Lower lobe of right lung (tissue), 2 donors: ENCODE data around the gene PLOD1. TPM values are rescaled to one million over a fixed set of nuclear protein-coding genes. Genes with fewer than 3 reads are reported as not detected.

Experiments used
- ATAC-seq, 2 donors: fragments of 200-7000 bp; cut with Tn5 transposase; one replicate each; pipeline ENCODE4 v1.9.1; 2020 to 2022; ENCODE audit warnings: mild to moderate bottlenecking in 2 of 2, moderate library complexity in 2 of 2
- DNase-seq: peaks from one replicate; pipeline ENCODE4 v3.0.0-alpha.2; 2020
- H3K27ac ChIP-seq: fragments of 200-600 bp; one replicate; pipeline ENCODE4 v1.8.0; 2022
- H3K27me3 ChIP-seq: fragments of 200-600 bp; one replicate; pipeline ENCODE4 v1.8.0; 2022; ENCODE audit warnings: low read depth
- H3K36me3 ChIP-seq: fragments of 200-600 bp; one replicate; pipeline ENCODE4 v1.8.0; 2022; ENCODE audit warnings: mild to moderate bottlenecking
- H3K4me1 ChIP-seq: fragments of 200-600 bp; one replicate; pipeline ENCODE4 v1.8.0; 2022
- H3K4me3 ChIP-seq: fragments of 200-600 bp; one replicate; pipeline ENCODE4 v1.8.0; 2022; ENCODE audit warnings: mild to moderate bottlenecking
- H3K9me3 ChIP-seq: fragments of 200-600 bp; one replicate; pipeline ENCODE4 v1.8.0; 2022
- intact Hi-C: fragments of 100-400 bp; cut with DNase I; formaldehyde crosslinking; loops from one replicate; pipeline ENCODE4 v1.11.0; 2022
- total RNA-seq: library from RNA; stranded (reverse); fragmentation: NEBNext Ultra II Directional; extraction: Animal tissue kit (Norgen Biotek cat#: 25700); gene quantifications from one replicate; pipeline ENCODE4 v1.2.1, GENCODE V29; 2021
- TF ChIP-seq, protein P1 (sequence below): fragments of 200-600 bp; IDR thresholded peaks from one replicate; pipeline ENCODE4 v1.8.0; 2022; ENCODE audit warnings: antibody characterized with exemption, mild to moderate bottlenecking
- donor health status: DM: no; HTN: yes; CAD: no; lungs with severe emphysema.

The PLOD1 gene
- total RNA-seq, 1 donor from 2014 or later: 84.5 TPM

DNA sequence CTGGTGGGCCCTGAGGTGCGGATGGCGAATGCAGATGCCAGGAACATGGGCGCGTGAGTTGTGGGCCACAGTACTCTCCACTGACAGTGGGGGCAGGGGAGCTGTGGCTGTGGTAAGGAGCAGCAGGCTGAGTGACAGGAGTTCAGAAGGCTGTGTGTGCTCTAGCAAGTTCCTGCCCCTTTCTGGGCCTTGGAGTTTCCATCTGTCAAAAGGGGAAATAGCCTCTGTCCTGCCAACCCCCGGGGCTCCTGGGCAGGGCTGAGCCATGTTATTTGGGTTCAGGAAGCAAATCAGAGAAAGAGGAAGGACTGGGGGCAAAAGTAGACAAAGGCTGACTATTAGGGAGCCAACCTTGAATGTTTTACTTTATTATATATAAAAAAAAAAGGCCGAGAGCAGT is 26.2 kb downstream of the PLOD1 start:
- H3K36me3 ChIP-seq: peaks cover 91% of the 10 kb centered on the region
- H3K27ac ChIP-seq: peak overlapping the region; percentile 73
- H3K4me3 ChIP-seq: no peak overlapping the region
- TF ChIP-seq, protein P1, sequence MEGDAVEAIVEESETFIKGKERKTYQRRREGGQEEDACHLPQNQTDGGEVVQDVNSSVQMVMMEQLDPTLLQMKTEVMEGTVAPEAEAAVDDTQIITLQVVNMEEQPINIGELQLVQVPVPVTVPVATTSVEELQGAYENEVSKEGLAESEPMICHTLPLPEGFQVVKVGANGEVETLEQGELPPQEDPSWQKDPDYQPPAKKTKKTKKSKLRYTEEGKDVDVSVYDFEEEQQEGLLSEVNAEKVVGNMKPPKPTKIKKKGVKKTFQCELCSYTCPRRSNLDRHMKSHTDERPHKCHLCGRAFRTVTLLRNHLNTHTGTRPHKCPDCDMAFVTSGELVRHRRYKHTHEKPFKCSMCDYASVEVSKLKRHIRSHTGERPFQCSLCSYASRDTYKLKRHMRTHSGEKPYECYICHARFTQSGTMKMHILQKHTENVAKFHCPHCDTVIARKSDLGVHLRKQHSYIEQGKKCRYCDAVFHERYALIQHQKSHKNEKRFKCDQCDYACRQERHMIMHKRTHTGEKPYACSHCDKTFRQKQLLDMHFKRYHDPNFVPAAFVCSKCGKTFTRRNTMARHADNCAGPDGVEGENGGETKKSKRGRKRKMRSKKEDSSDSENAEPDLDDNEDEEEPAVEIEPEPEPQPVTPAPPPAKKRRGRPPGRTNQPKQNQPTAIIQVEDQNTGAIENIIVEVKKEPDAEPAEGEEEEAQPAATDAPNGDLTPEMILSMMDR: no peak
- intact Hi-C loops: no loop called here
- peaks cover 14% of the 10 kb centered on the region for H3K4me1 ChIP-seq
- H3K27me3 ChIP-seq: no peaks in the 10 kb centered on the region
- peak; percentile 65 to 80 for ATAC-seq
- H3K9me3 ChIP-seq: no peaks in the 10 kb centered on the region
- peak; percentile 78 for DNase-seq

DNA sequence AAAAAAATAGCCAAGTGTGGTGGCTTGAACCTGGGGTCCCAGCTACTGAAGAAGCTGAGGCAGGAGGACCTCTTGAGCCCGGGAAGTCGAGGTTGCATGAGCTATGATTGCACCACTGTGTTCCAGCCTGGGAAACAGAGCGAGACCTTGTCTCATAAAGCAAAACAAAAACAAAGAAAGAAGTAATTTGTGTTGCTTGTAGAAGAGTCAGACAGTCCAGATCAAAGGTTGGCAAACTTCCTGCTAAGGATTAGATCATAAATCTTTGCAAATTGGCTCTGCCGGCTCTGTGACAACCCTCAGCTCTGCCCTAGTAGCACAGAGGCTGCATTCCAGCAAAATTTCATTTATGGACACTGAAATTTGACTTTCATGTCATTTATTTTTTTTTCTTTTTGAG is 26.7 kb downstream of the PLOD1 start:
- Histone ChIP-seq H3K4me3 (no peak overlapping the region), H3K36me3 (peaks cover 94% of the 10 kb centered on the region), H3K4me1 (peaks cover 14% of the 10 kb centered on the region), H3K27me3 (no peaks in the 10 kb centered on the region), H3K9me3 (no peaks in the 10 kb centered on the region), H3K27ac (peak overlapping the region; percentile 73)
- TF ChIP-seq, protein P1: no peak
- intact Hi-C loops: no loop called here
- peak; percentile 14 to 29 for ATAC-seq
- no peak for DNase-seq

DNA sequence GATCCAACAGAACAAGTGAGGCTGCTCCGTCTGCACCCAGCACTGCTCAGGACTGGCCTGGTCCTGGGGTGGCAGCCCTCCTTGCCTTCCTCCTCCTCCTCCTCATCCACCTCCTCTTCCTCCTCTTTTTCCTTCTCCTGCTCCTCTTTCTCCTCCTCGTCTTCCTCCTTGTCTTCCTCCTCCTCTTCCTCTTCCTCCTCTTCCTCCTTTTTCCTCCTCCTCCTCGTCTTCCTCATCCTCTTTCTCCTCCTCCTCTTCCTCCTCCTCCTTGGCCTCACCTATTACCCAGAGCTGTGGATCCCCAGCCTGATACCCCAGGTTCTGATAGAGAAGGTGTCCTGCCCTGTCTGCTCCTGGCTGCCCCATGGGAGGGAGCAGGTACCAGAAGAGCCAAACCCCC is 29.1 kb downstream of the PLOD1 start:
- H3K27me3 ChIP-seq: no peaks in the 10 kb centered on the region
- H3K36me3 ChIP-seq: peaks cover 72% of the 10 kb centered on the region
- intact Hi-C loops: no loop called here
- H3K4me3 ChIP-seq: no peak overlapping the region
- DNase-seq (no peak), ATAC-seq (no peak)
- TF ChIP-seq, protein P1: no peak
- no peaks in the 10 kb centered on the region for H3K9me3 ChIP-seq
- no peak overlapping the region for H3K27ac ChIP-seq
- H3K4me1 ChIP-seq: peaks cover 14% of the 10 kb centered on the region

DNA sequence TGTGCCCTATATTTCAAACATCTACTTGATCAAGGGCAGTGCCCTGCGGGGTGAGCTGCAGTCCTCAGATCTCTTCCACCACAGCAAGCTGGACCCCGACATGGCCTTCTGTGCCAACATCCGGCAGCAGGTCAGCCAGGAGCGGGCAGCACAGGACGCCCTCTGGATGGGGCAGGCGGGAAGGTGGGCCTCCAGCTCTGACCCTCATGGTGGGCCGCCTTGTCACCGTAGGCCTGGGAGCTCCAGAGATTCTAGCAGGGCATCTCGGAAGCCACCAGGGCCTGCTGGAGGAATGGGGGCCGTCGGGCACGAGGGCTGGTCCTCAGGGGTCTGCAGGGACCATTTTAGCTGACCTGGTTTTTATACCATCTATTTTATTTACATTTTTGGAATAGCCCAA is 30.1 kb downstream of the PLOD1 start:
- Histone ChIP-seq H3K4me1 (peaks cover 14% of the 10 kb centered on the region), H3K27me3 (no peaks in the 10 kb centered on the region), H3K4me3 (no peak overlapping the region), H3K27ac (no peak overlapping the region), H3K9me3 (no peaks in the 10 kb centered on the region), H3K36me3 (peaks cover 61% of the 10 kb centered on the region)
- DNase-seq (no peak), ATAC-seq (no peak)
- intact Hi-C loops: no loop called here
- TF ChIP-seq, protein P1: no peak

DNA sequence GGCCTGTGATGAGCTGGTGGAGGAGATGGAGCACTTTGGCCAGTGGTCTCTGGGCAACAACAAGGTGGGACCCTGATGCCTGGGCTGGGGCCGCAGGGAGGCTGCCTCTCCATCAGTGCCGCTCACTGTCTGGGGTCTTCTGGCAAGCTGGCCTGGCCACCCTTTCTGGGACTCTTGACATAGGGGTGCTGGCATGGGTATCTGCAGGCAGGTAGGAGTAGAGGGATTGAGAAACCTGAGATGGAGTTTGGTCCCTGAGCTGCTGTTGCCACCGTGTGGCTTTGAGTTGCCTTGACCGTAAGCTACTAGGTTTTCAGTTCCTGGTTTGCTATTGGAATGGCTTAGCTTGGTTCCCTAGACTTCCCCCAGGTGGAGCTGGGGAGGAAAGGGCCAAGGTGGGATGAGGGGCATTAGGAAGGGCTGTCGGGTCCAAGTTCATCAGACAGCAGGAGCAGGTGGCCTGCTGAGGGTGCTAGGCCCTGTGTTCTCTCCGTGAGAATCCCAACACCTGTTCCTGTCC is 32.6 kb downstream of the PLOD1 start:
- Histone ChIP-seq H3K4me3 (no peak overlapping the region), H3K27ac (no peak overlapping the region), H3K27me3 (no peaks in the 10 kb centered on the region), H3K36me3 (peaks cover 40% of the 10 kb centered on the region), H3K4me1 (no peaks in the 10 kb centered on the region), H3K9me3 (no peaks in the 10 kb centered on the region)
- TF ChIP-seq, protein P1: peak; percentile 30
- peak; percentile 18 to 36 for ATAC-seq
- DNase-seq: no peak
- intact Hi-C loops: no loop called here
